B cell (primary cell): ENCODE data around the gene TMSB15A. TPM values are rescaled to one million over a fixed set of nuclear protein-coding genes. Genes with fewer than 3 reads are reported as not detected.
"Not testable (repeated sequence)": the region's sequence is repeated elsewhere in the genome, so short reads cannot be mapped to it uniquely, and the experiment has no call there.

ENCODE experiments used
- ATAC-seq: fragments of 200-7000 bp; cut with Tn5 transposase; one replicate; pipeline ENCODE4 v1.10.0; 2021; ENCODE audit warnings: low read depth, mild to moderate bottlenecking, moderate number of reproducible peaks, moderate library complexity
- CTCF ChIA-PET: fragments of 350-600 bp; sonication (Branson Sonifier 250); formaldehyde crosslinking; loops from one replicate; lab custom pipeline; 2021; ENCODE audit warnings: antibody characterized with exemption, inconsistent platforms; lab: Charles Lee
- POLR2A ChIA-PET: fragments of 350-600 bp; sonication (Branson Sonifier 250); formaldehyde crosslinking; loops from one replicate; lab custom pipeline; 2021; ENCODE audit warnings: antibody characterized with exemption; lab: Charles Lee
- DNase-seq: peaks from one replicate; pipeline ENCODE4 v3.0.0; 2013
- H2AFZ ChIP-seq: 2 replicates; pipeline ENCODE4 v1.6.1; 2012; ENCODE audit warnings: mild to moderate bottlenecking, low read depth, low read length; ENCODE audit not compliant: insufficient read depth, poor library complexity, severe bottlenecking
- H3K27ac ChIP-seq, 2 donors: 1 replicate in 1 of 2; 2 replicates in 1 of 2; pipeline ENCODE4 v1.5.1; 2012 to 2013; ENCODE audit warnings: low read length in 2 of 2, mild to moderate bottlenecking in 2 of 2, moderate library complexity in 1 of 2
- H3K27me3 ChIP-seq, 4 experiments: fragments of 200-600 bp in 1 of 4; sonication (generic) in 1 of 4; replicated peaks in 1 of 4; 1 replicate in 2 of 4; 2 replicates in 2 of 4; pipeline versions ENCODE4 v1.6.1 to v1.7.0; 2013 to 2016; ENCODE audit warnings: low read length in 3 of 4, mild to moderate bottlenecking in 2 of 4, mixed read lengths in 1 of 4, moderate library complexity in 1 of 4; ENCODE audit not compliant: insufficient read depth in 4 of 4, control insufficient read depth in 3 of 4; ENCODE audit errors: control extremely low read depth in 1 of 4
- H3K36me3 ChIP-seq, 2 experiments: replicated peaks in 1 of 2; 1 replicate in 1 of 2; 2 replicates in 1 of 2; pipeline versions ENCODE4 v1.6.1 to v1.7.1; 2013; ENCODE audit warnings: low read length in 1 of 2; ENCODE audit not compliant: insufficient read depth in 2 of 2, control insufficient read depth in 1 of 2; ENCODE audit errors: control extremely low read depth in 1 of 2, extremely low read depth in 1 of 2
- H3K4me1 ChIP-seq, 2 donors: fragments of 200-600 bp in 1 of 2; sonication (generic) in 1 of 2; 1 replicate in 1 of 2; 2 replicates in 1 of 2; pipeline versions ENCODE4 v1.5.1 to v1.6.1; 2013 to 2017; ENCODE audit warnings: low read length in 2 of 2; ENCODE audit not compliant: control insufficient read depth in 2 of 2, insufficient read depth in 2 of 2
- H3K4me2 ChIP-seq: replicated peaks from 2 replicates; pipeline ENCODE3; 2012; ENCODE audit warnings: mild to moderate bottlenecking, low read depth, low read length; ENCODE audit not compliant: poor library complexity, severe bottlenecking
- H3K4me3 ChIP-seq, 5 experiments: fragments of 200-600 bp in 1 of 5; sonication (generic) in 1 of 5; 1 replicate in 3 of 5; 2 replicates in 2 of 5; pipeline versions ENCODE4 v1.5.1 to v1.7.0; 2011 to 2016; ENCODE audit warnings: low read length in 4 of 5, mild to moderate bottlenecking in 4 of 5, low read depth in 2 of 5, control low read depth in 1 of 5, moderate library complexity in 1 of 5; ENCODE audit not compliant: insufficient read depth in 1 of 5; ENCODE audit errors: control extremely low read depth in 1 of 5, extremely low read depth in 1 of 5
- H3K79me2 ChIP-seq: fragments of 200-600 bp; sonication (generic); one replicate; pipeline ENCODE4 v1.6.0; 2016; ENCODE audit warnings: low read length; ENCODE audit not compliant: control insufficient read depth, insufficient read depth
- H3K9ac ChIP-seq: fragments of 200-600 bp; sonication (generic); 2 replicates; pipeline ENCODE4 v1.6.1; 2017; ENCODE audit warnings: mild to moderate bottlenecking, low read length, moderate library complexity
- H3K9me3 ChIP-seq, 3 donors: one replicate each; pipeline versions ENCODE4 v1.6.1 to v1.7.1; 2013; ENCODE audit warnings: low read length in 2 of 3; ENCODE audit not compliant: control insufficient read depth in 2 of 3, insufficient read depth in 1 of 3; ENCODE audit errors: control extremely low read depth in 1 of 3
- H4K20me1 ChIP-seq: 2 replicates; pipeline ENCODE4 v1.6.0; 2012; ENCODE audit warnings: mild to moderate bottlenecking, low read length; ENCODE audit not compliant: insufficient read depth, control insufficient read depth, poor library complexity, severe bottlenecking
- H3K27ac Mint-ChIP-seq: one replicate; pipeline ENCODE4 v1.8.0; 2021; ENCODE audit warnings: mixed read lengths
- H3K27me3 Mint-ChIP-seq: one replicate; pipeline ENCODE4 v1.8.0; 2021; ENCODE audit warnings: mixed read lengths
- H3K4me1 Mint-ChIP-seq: one replicate; pipeline ENCODE4 v1.8.0; 2021; ENCODE audit warnings: mixed read lengths
- H3K4me3 Mint-ChIP-seq: one replicate; pipeline ENCODE4 v1.8.0; 2021; ENCODE audit warnings: mixed read lengths
- H3K9me3 Mint-ChIP-seq: one replicate; pipeline ENCODE4 v1.8.0; 2022; ENCODE audit warnings: mixed read lengths; ENCODE audit not compliant: insufficient read depth
- CTCF ChIP-seq: fragments of 200-600 bp; IDR thresholded peaks from one replicate; pipeline ENCODE4 v1.8.0; 2022; ENCODE audit warnings: antibody characterized with exemption, mild to moderate bottlenecking
- EZH2 ChIP-seq: IDR thresholded peaks from 2 replicates; pipeline ENCODE4 v1.6.1; 2012; ENCODE audit warnings: borderline replicate concordance, low read depth, mild to moderate bottlenecking, moderate library complexity, low read length; ENCODE audit not compliant: insufficient read depth, poor library complexity, severe bottlenecking
- WGBS: methylation state at CpG from one replicate; pipeline ENCODE4 v1.1.5; 2013; ENCODE audit warnings: missing lambda C conversion rate; ENCODE audit not compliant: insufficient coverage; 5-methylcytosine and 5-hydroxymethylcytosine counted together
- intact Hi-C: fragments of 100-400 bp; cut with micrococcal nuclease; formaldehyde crosslinking; loops from one replicate; pipeline ENCODE4 v1.10.0; 2022
- polyA plus RNA-seq: library from polyadenylated mRNA; depleted of rRNA; stranded (reverse); fragments of >200 nt; gene quantifications from 2 replicates; pipeline ENCODE4 v1.2.3, GENCODE V29; 2012
- total RNA-seq, 2 donors: library from RNA; stranded (reverse); fragments of 120-200 nt in 1 of 2; gene quantifications; 1 replicate in 1 of 2; 2 replicates in 1 of 2; pipeline versions ENCODE4 v1.2.3 to v1.2.4, GENCODE V29; 2013 to 2022

The TMSB15A gene
- total and polyA plus RNA-seq, 2 donors (not counting 1 experiment from before 2014, with no cell fraction given): not detected

GRCh38 chrX:102548231-102548630, 31.7 kb upstream of the TMSB15A start:
- no peaks in the 10 kb centered on the region for H3K4me1 Mint-ChIP-seq
- DNase-seq (no peak), ATAC-seq (no peak)
- intact Hi-C loops: no loop called here
- no peak overlapping the region for H2AFZ ChIP-seq
- TF ChIP-seq CTCF (no peak), EZH2 (no peak)
- H3K9ac ChIP-seq: no peak overlapping the region
- no peaks in the 10 kb centered on the region for H3K9me3 Mint-ChIP-seq
- WGBS: 99% methylated on average over 12 of the region's 23 CpGs
- peaks cover 0 to 3% (median 0%) of the 10 kb centered on the region in 4 experiments for H3K27me3 ChIP-seq
- no peaks in the 10 kb centered on the region for H3K27me3 Mint-ChIP-seq
- no peaks in the 10 kb centered on the region for H3K36me3 ChIP-seq
- H3K27ac Mint-ChIP-seq: no peak overlapping the region
- H4K20me1 ChIP-seq: no peaks in the 10 kb centered on the region
- no peak overlapping the region for H3K4me2 ChIP-seq
- H3K4me3 ChIP-seq: no peak overlapping the region
- H3K4me1 ChIP-seq: peaks cover 0 to 3% of the 10 kb centered on the region in 2 donors
- H3K27ac ChIP-seq: no peak overlapping the region
- H3K4me3 Mint-ChIP-seq: no peak overlapping the region
- H3K79me2 ChIP-seq: no peaks in the 10 kb centered on the region
- CTCF ChIA-PET: no interaction called here
- POLR2A ChIA-PET: no interaction called here
- peaks cover 0 to 4% (median 0%) of the 10 kb centered on the region in 3 donors for H3K9me3 ChIP-seq

GRCh38 chrX:102546828-102547493, 30.4 kb upstream of the TMSB15A start:
- Histone ChIP-seq H4K20me1 (no peaks in the 10 kb centered on the region), H2AFZ (peak overlapping the region; percentile 45), H3K9ac (no peak overlapping the region), H3K27me3 (peaks cover 0 to 3% (median 0%) of the 10 kb centered on the region in 4 experiments), H3K79me2 (no peaks in the 10 kb centered on the region), H3K27ac (no peak overlapping the region), H3K4me1 (peaks cover 0 to 3% of the 10 kb centered on the region in 2 donors), H3K36me3 (no peaks in the 10 kb centered on the region), H3K4me3 (peak overlapping the region in 4 of 5 experiments; percentile 4 to 39 (median 22)), H3K4me2 (peak overlapping the region; percentile 45), H3K9me3 (peaks cover 0 to 4% (median 0%) of the 10 kb centered on the region in 3 donors)
- Mint-ChIP-seq H3K4me1 (no peaks in the 10 kb centered on the region), H3K27me3 (no peaks in the 10 kb centered on the region), H3K4me3 (peak overlapping the region; percentile 70), H3K9me3 (no peaks in the 10 kb centered on the region), H3K27ac (no peak overlapping the region)
- ATAC-seq (no peak), DNase-seq (peak; percentile 7)
- 29% methylated on average over 16 of the region's 35 CpGs for WGBS
- ChIA-PET CTCF (no interaction called here), POLR2A (no interaction called here)
- TF ChIP-seq CTCF (no peak), EZH2 (no peak)
- intact Hi-C loops: no loop called here

GRCh38 chrX:102546175-102546574, 29.6 kb upstream of the TMSB15A start:
- H3K9me3 ChIP-seq, H4K20me1 ChIP-seq, H3K27me3 ChIP-seq, H3K9me3 Mint-ChIP-seq, H3K4me3 Mint-ChIP-seq, H3K27me3 Mint-ChIP-seq, H3K36me3 ChIP-seq, H3K4me1 ChIP-seq, H3K4me1 Mint-ChIP-seq, H3K27ac ChIP-seq, intact Hi-C loops, DNase-seq, H2AFZ ChIP-seq, POLR2A ChIA-PET, CTCF ChIA-PET, H3K79me2 ChIP-seq, H3K9ac ChIP-seq, H3K4me2 ChIP-seq, H3K27ac Mint-ChIP-seq, H3K4me3 ChIP-seq, ATAC-seq: not testable (repeated sequence)
- 70% methylated on average over 2 of the region's 5 CpGs for WGBS
